Thyroid gland (tissue), 4 donors: ENCODE results near the gene NDUFB4. TPM values are rescaled to one million over a fixed set of nuclear protein-coding genes. Genes with fewer than 3 reads are reported as not detected.

Experiments
- DNase-seq, 2 donors: peaks; one replicate each; pipeline ENCODE4 v3.0.0-alpha.2; 2019
- H3K27ac ChIP-seq, 3 donors: fragments of 200-600 bp; sonication (generic); 1 replicate in 2 of 3; 2 replicates in 1 of 3; pipeline ENCODE4 v1.5.1; 2016 to 2019; ENCODE audit warnings: mild to moderate bottlenecking in 1 of 3, moderate library complexity in 1 of 3
- H3K27me3 ChIP-seq: fragments of 200-600 bp; sonication (generic); one replicate; pipeline ENCODE4 v1.5.1; 2019
- H3K36me3 ChIP-seq, 2 donors: fragments of 200-600 bp; sonication (generic); one replicate each; pipeline ENCODE4 v1.5.1; 2016 to 2019
- H3K4me1 ChIP-seq, 2 donors: fragments of 200-600 bp; sonication (generic); one replicate each; pipeline ENCODE4 v1.5.1; 2017 to 2019
- H3K4me3 ChIP-seq, 3 donors: fragments of 200-600 bp; sonication (generic); replicated peaks in 1 of 3; 1 replicate in 2 of 3; 2 replicates in 1 of 3; pipeline ENCODE4 v1.5.1; 2016; ENCODE audit warnings: mild to moderate bottlenecking in 1 of 3
- H3K9me3 ChIP-seq: fragments of 200-600 bp; sonication (generic); one replicate; pipeline ENCODE4 v1.5.1; 2017
- CTCF ChIP-seq, 6 experiments: fragments of 200-600 bp in 3 of 6; fragments of 450-650 bp in 3 of 6; sonication (generic) in 3 of 6; IDR thresholded peaks; one replicate each; pipeline ENCODE4 v1.5.1; 2016 to 2019; ENCODE audit warnings: antibody characterized with exemption in 6 of 6, mild to moderate bottlenecking in 2 of 6, inconsistent platforms in 1 of 6, moderate library complexity in 1 of 6
- POLR2A ChIP-seq, 2 donors: fragments of 450-650 bp; IDR thresholded peaks; one replicate each; pipeline ENCODE4 v1.6.1; 2017; ENCODE audit warnings: antibody characterized with exemption in 2 of 2, mild to moderate bottlenecking in 2 of 2, moderate library complexity in 1 of 2
- WGBS, 2 donors: methylation state at CpG; one replicate each; pipeline ENCODE4 v1.1.5; 2017; 5-methylcytosine and 5-hydroxymethylcytosine counted together
- intact Hi-C: fragments of 100-400 bp; cut with DNase I; formaldehyde crosslinking; loops from one replicate; pipeline ENCODE4 v1.15.1; 2023
- total RNA-seq, 4 donors: library from RNA; depleted of rRNA; stranded (reverse); fragments of >200 nt; gene quantifications; one replicate each; pipeline ENCODE4 v1.2.3, GENCODE V29; 2016

Gene NDUFB4
- total RNA-seq, 4 donors from 2014 or later = 91.5 to 158 (median 118) TPM

- no peak overlapping the region for H3K27ac ChIP-seq
- intact Hi-C loops = no loop called here
- no peak overlapping the region for H3K4me3 ChIP-seq
- H3K9me3 ChIP-seq = no peaks in the 10 kb centered on the region
- WGBS, 2 donors = 78% methylated on average over 3 of the region's 3 CpGs
- no peaks in the 10 kb centered on the region for H3K36me3 ChIP-seq
- H3K27me3 ChIP-seq = no peaks in the 10 kb centered on the region
- no peaks in the 10 kb centered on the region for H3K4me1 ChIP-seq
- TF ChIP-seq POLR2A (IDR thresholded peaks at IDR 0.05) (no peak), CTCF (IDR thresholded peaks at IDR 0.05) (no peak)
- no peak for DNase-seq
Observed at GRCh38 chr3:120587332-120587975, 8.7 kb upstream of the NDUFB4 start.

- intact Hi-C loops = no loop called here
- Histone ChIP-seq H3K36me3 (peaks cover 0 to 3% of the 10 kb centered on the region in 2 donors), H3K9me3 (no peaks in the 10 kb centered on the region), H3K4me1 (peaks cover 11 to 23% of the 10 kb centered on the region in 2 donors), H3K4me3 (peak overlapping the region; percentile 38 to 73 (median 62)), H3K27ac (peak overlapping the region in 2 of 3 donors; percentile 86 to 96), H3K27me3 (no peaks in the 10 kb centered on the region)
- DNase-seq = no peak
- TF ChIP-seq POLR2A (IDR thresholded peaks at IDR 0.05) (no peak), CTCF (IDR thresholded peaks at IDR 0.05) (no peak)
- 3 to 11% methylated on average over 4 of the region's 4 CpGs for WGBS, 2 donors
Observed at GRCh38 chr3:120595788-120596115, 384 bp upstream of the NDUFB4 start.

DNA sequence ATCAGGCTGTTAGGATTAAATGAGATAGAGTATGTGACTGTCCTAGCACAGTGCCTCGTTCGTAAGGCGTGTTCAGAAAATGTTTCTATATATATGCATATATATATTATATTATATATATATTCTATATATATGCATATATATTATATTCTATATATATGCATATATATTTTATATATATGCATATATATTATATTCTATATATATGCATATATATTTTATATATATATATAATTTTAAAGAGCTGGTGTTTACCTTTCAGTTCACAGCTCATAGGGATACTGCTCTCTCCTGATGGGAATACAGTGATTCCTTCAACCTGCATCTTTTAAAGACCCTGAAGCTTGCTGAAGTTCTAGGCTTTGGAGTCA lies 702 bp downstream of the NDUFB4 start:
- Histone ChIP-seq H3K9me3 (no peaks in the 10 kb centered on the region), H3K27ac (peak overlapping the region; percentile 86 to 96 (median 86)), H3K36me3 (peaks cover 7 to 13% of the 10 kb centered on the region in 2 donors), H3K4me3 (peak overlapping the region; percentile 62 to 85 (median 73)), H3K27me3 (no peaks in the 10 kb centered on the region), H3K4me1 (peaks cover 11 to 23% of the 10 kb centered on the region in 2 donors)
- TF ChIP-seq POLR2A (IDR thresholded peaks at IDR 0.05) (no peak), CTCF (IDR thresholded peaks at IDR 0.05) (no peak)
- DNase-seq = no peak
- intact Hi-C loops = no loop called here
- 40 to 42% methylated on average over 3 of the region's 3 CpGs for WGBS, 2 donors

DNA sequence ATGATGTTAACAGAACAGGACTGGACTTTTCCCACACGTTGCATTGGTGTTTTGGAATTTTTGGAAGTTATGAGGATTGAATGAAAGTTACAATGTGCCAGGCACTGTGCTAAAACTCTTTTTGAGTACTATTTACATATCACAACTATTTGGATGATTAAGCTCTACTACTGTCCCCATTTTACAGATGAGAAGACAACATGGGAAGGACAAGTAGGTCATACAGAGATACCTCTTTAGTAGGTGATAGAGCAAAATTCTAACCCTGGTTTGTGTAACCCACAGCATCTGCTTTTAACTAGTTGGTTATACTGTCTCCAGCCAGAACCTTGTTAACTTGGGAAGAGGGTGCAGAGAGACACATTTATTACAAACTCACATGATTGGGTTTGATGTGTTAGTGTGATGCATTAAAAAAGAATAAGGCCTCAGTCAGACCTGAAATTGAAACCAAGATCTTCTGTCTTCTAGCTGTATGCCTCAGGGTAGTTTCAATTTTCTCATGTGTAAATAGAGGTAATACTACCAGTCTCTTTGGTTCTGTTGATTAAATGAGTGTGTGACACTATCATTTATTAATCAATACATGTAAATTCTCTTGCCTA lies 1.4 kb downstream of the NDUFB4 start:
- Histone ChIP-seq H3K27ac (peak overlapping the region in 2 of 3 donors; percentile 86 to 96), H3K27me3 (no peaks in the 10 kb centered on the region), H3K9me3 (no peaks in the 10 kb centered on the region), H3K4me1 (peaks cover 11 to 23% of the 10 kb centered on the region in 2 donors), H3K36me3 (peaks cover 14 to 19% of the 10 kb centered on the region in 2 donors), H3K4me3 (no peak overlapping the region)
- no peak for DNase-seq
- TF ChIP-seq POLR2A (IDR thresholded peaks at IDR 0.05) (no peak), CTCF (IDR thresholded peaks at IDR 0.05) (no peak)
- intact Hi-C loops = no loop called here
- 62 to 74% methylated on average over 1 of the region's 1 CpG for WGBS, 2 donors

- DNase-seq = no peak
- intact Hi-C loops = no loop called here
- WGBS, 2 donors = 87 to 89% methylated on average over 3 of the region's 3 CpGs
- Histone ChIP-seq H3K4me3 (no peak overlapping the region), H3K4me1 (peaks cover 11 to 23% of the 10 kb centered on the region in 2 donors), H3K36me3 (peaks cover 17 to 20% of the 10 kb centered on the region in 2 donors), H3K27ac (no peak overlapping the region), H3K9me3 (no peaks in the 10 kb centered on the region), H3K27me3 (no peaks in the 10 kb centered on the region)
- TF ChIP-seq CTCF (IDR thresholded peaks at IDR 0.05) = no peak
- TF ChIP-seq POLR2A (IDR thresholded peaks at IDR 0.05) = no peak
Observed at GRCh38 chr3:120599211-120599610, 3.1 kb downstream of the NDUFB4 start.
